ENCODE measurements around the gene RAD51D. TPM values are rescaled to one million over a fixed set of nuclear protein-coding genes. Genes with fewer than 3 reads are reported as not detected.

RAD51D gene
- polyA plus RNA-seq, 1 donor from 2014 or later: 19.0 TPM

DNA sequence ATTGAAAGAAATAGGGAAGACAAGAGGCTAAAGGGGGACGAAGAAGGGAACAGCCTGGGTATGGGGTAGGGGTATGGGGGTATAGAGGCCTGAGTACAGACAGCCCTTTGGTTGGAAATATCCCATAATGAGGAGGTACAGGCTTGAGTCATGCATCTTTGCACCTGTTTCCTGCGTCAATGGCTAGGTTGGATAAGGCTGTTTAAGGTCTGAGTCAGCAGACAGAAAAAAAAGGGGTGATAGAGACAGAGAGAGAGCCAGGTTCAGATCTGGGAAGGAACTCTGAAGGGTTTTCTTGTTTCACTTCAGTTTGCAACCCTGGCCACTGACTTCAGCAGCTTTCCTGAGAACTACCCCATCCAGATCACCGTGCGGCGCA lies 10.3 kb upstream of the RAD51D start:
- H3K9me3 ChIP-seq (ENCODE audit: low read length): no peaks in the 10 kb centered on the region
- no peaks in the 10 kb centered on the region for H3K36me3 ChIP-seq (ENCODE audit: insufficient read depth, low read length)
- H3K27ac ChIP-seq (ENCODE audit: low read length): no peak overlapping the region
- no peaks in the 10 kb centered on the region for H3F3A ChIP-seq (ENCODE audit: insufficient read depth, low read length, poor library complexity, severe bottlenecking)
- H4K20me1 ChIP-seq (ENCODE audit: insufficient read depth): no peaks in the 10 kb centered on the region
- H3K9me2 ChIP-seq (ENCODE audit: insufficient read depth, low read length): no peaks in the 10 kb centered on the region
- no peak overlapping the region for H3K9ac ChIP-seq (ENCODE audit: low read length)
- no peak for TF ChIP-seq SMC3 (conservative IDR thresholded peaks at IDR 0.05; ENCODE audit: poor library complexity)
- H3K4me2 ChIP-seq (ENCODE audit: low read length): no peak overlapping the region
- no peak overlapping the region for H3K4me3 ChIP-seq (ENCODE audit: low read length)
- H2AFZ ChIP-seq (ENCODE audit: low read depth, low read length): no peak overlapping the region
- no peaks in the 10 kb centered on the region for H3K79me2 ChIP-seq (replicated peaks; ENCODE audit: insufficient read depth, low read length)
- no peaks in the 10 kb centered on the region for H3K27me3 ChIP-seq (ENCODE audit: insufficient read depth, low read depth, low read length)

DNA sequence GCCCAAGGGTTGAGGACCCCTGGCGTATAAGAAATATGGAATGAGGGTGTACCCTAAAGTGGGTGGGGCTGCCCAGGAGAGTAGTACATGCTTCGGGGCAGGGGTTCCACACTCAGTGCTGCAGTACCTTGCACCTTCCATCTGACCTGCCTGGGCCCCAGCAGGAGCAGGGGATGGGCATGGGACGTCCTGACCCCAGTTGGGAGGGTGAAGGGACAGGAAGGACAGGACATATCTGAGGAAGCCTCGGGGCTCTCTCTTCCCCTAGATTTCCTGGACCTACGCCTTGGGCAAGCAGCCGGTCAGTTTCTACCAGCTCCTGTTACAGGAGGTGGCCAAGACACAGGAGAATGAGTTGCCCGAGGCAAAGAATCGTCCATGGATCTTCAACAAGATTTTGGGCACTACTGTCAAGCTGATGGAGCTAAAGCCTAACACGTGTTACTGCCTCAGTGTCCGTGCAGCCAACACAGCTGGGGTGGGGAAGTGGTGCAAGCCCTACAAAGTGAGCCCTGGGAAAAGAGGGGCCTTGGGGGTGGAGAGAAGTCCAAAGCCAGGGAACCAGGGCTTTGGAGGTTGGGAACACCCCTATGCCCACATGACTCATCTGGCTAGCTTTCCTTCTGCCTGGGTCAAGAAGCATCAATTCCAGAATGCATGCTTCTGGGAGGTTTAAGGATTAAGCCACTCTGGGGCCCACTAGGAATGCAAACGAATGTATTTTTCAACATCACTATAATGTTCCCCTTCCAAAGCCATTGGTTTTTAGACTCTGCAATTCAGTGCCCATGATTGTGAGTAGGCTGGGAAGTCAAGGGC lies 9.7 kb upstream of the RAD51D start:
- H3K9ac ChIP-seq (ENCODE audit: low read length): no peak overlapping the region
- no peaks in the 10 kb centered on the region for H3K9me2 ChIP-seq (ENCODE audit: insufficient read depth, low read length)
- no peaks in the 10 kb centered on the region for H3K79me2 ChIP-seq (replicated peaks; ENCODE audit: insufficient read depth, low read length)
- no peaks in the 10 kb centered on the region for H4K20me1 ChIP-seq (ENCODE audit: insufficient read depth)
- H3K27me3 ChIP-seq (ENCODE audit: insufficient read depth, low read depth, low read length): no peaks in the 10 kb centered on the region
- no peaks in the 10 kb centered on the region for H3K9me3 ChIP-seq (ENCODE audit: low read length)
- no peak overlapping the region for H3K27ac ChIP-seq (ENCODE audit: low read length)
- no peak overlapping the region for H3K4me3 ChIP-seq (ENCODE audit: low read length)
- TF ChIP-seq RAD21 (conservative IDR thresholded peaks at IDR 0.05) (no peak), EZH2 (IDR thresholded peaks at IDR 0.05; ENCODE audit: borderline replicate concordance, insufficient read depth, low read length, poor library complexity, severe bottlenecking) (no peak), SMC3 (conservative IDR thresholded peaks at IDR 0.05; ENCODE audit: poor library complexity) (no peak), EP300 (conservative IDR thresholded peaks at IDR 0.05; ENCODE audit: poor library complexity, severe bottlenecking) (no peak), TAF1 (IDR thresholded peaks at IDR 0.05; ENCODE audit: low read depth) (no peak)
- TF ChIP-seq, protein P1, sequence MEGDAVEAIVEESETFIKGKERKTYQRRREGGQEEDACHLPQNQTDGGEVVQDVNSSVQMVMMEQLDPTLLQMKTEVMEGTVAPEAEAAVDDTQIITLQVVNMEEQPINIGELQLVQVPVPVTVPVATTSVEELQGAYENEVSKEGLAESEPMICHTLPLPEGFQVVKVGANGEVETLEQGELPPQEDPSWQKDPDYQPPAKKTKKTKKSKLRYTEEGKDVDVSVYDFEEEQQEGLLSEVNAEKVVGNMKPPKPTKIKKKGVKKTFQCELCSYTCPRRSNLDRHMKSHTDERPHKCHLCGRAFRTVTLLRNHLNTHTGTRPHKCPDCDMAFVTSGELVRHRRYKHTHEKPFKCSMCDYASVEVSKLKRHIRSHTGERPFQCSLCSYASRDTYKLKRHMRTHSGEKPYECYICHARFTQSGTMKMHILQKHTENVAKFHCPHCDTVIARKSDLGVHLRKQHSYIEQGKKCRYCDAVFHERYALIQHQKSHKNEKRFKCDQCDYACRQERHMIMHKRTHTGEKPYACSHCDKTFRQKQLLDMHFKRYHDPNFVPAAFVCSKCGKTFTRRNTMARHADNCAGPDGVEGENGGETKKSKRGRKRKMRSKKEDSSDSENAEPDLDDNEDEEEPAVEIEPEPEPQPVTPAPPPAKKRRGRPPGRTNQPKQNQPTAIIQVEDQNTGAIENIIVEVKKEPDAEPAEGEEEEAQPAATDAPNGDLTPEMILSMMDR (IDR thresholded peaks at IDR 0.05; ENCODE audit: poor library complexity, severe bottlenecking): no peak
- H3F3A ChIP-seq (ENCODE audit: insufficient read depth, low read length, poor library complexity, severe bottlenecking): no peaks in the 10 kb centered on the region
- no peaks in the 10 kb centered on the region for H3K36me3 ChIP-seq (ENCODE audit: insufficient read depth, low read length)
- H3K4me2 ChIP-seq (ENCODE audit: low read length): no peak overlapping the region
- no peak overlapping the region for H2AFZ ChIP-seq (ENCODE audit: low read depth, low read length)

DNA sequence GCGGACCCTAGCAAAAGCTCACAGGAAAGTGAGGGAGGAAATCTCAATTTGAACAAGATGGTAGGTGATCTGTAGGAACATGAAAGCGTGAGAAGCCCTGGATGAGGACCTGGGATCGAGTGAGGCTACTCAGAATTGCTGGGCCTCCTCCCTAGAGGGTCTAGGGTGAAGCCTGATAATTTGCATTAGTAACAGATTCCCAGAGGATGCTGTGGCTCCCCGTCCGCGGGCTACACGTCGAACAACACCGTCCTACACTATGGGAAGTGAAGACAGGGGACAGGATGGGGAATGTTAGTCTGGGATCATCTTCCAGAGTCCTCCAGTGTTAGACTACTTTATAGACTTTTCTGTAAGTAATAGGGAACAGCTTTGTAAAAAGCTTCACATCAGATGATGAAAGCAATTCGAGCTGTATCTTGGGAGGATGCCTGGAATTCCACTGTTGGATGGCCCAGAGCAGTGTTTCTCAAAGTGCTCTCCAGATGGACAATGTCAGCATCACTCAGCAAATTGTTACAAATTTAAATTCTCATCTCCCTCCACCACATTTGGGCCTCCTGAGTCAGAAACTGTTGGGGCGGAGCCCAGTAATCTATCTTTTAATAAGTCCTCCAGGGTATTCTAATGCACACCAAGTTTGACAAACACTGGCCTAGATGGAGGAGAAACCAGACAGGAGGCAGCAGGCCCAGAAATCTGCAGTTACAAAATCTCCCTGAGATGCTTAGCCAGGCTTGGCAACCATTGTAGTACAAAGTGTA lies 8.3 kb upstream of the RAD51D start:
- Histone ChIP-seq H3K27ac (ENCODE audit: low read length) (no peak overlapping the region), H3F3A (ENCODE audit: insufficient read depth, low read length, poor library complexity, severe bottlenecking) (no peaks in the 10 kb centered on the region), H2AFZ (ENCODE audit: low read depth, low read length) (no peak overlapping the region), H3K36me3 (ENCODE audit: insufficient read depth, low read length) (no peaks in the 10 kb centered on the region), H3K79me2 (replicated peaks; ENCODE audit: insufficient read depth, low read length) (no peaks in the 10 kb centered on the region), H3K9ac (ENCODE audit: low read length) (no peak overlapping the region), H3K9me2 (ENCODE audit: insufficient read depth, low read length) (no peaks in the 10 kb centered on the region), H3K4me2 (ENCODE audit: low read length) (no peak overlapping the region), H4K20me1 (ENCODE audit: insufficient read depth) (no peaks in the 10 kb centered on the region), H3K4me3 (ENCODE audit: low read length) (no peak overlapping the region), H3K9me3 (ENCODE audit: low read length) (no peaks in the 10 kb centered on the region), H3K27me3 (ENCODE audit: insufficient read depth, low read depth, low read length) (no peaks in the 10 kb centered on the region)
- TF ChIP-seq, protein P2, sequence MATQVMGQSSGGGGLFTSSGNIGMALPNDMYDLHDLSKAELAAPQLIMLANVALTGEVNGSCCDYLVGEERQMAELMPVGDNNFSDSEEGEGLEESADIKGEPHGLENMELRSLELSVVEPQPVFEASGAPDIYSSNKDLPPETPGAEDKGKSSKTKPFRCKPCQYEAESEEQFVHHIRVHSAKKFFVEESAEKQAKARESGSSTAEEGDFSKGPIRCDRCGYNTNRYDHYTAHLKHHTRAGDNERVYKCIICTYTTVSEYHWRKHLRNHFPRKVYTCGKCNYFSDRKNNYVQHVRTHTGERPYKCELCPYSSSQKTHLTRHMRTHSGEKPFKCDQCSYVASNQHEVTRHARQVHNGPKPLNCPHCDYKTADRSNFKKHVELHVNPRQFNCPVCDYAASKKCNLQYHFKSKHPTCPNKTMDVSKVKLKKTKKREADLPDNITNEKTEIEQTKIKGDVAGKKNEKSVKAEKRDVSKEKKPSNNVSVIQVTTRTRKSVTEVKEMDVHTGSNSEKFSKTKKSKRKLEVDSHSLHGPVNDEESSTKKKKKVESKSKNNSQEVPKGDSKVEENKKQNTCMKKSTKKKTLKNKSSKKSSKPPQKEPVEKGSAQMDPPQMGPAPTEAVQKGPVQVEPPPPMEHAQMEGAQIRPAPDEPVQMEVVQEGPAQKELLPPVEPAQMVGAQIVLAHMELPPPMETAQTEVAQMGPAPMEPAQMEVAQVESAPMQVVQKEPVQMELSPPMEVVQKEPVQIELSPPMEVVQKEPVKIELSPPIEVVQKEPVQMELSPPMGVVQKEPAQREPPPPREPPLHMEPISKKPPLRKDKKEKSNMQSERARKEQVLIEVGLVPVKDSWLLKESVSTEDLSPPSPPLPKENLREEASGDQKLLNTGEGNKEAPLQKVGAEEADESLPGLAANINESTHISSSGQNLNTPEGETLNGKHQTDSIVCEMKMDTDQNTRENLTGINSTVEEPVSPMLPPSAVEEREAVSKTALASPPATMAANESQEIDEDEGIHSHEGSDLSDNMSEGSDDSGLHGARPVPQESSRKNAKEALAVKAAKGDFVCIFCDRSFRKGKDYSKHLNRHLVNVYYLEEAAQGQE (IDR thresholded peaks at IDR 0.05; ENCODE audit: borderline replicate concordance): no peak
- TF ChIP-seq RAD21 (conservative IDR thresholded peaks at IDR 0.05): no peak
- no peak for TF ChIP-seq EZH2 (IDR thresholded peaks at IDR 0.05; ENCODE audit: borderline replicate concordance, insufficient read depth, low read length, poor library complexity, severe bottlenecking)
- no peak for TF ChIP-seq MXI1 (conservative IDR thresholded peaks at IDR 0.05; ENCODE audit: poor library complexity, severe bottlenecking)
- no peak for TF ChIP-seq POLR2AphosphoS5 (IDR thresholded peaks at IDR 0.05)
- TF ChIP-seq SMC3 (conservative IDR thresholded peaks at IDR 0.05; ENCODE audit: poor library complexity): no peak
- no peak for TF ChIP-seq TAF1 (IDR thresholded peaks at IDR 0.05; ENCODE audit: low read depth)
- no peak for TF ChIP-seq EP300 (conservative IDR thresholded peaks at IDR 0.05; ENCODE audit: poor library complexity, severe bottlenecking)
- TF ChIP-seq, protein P1 (IDR thresholded peaks at IDR 0.05; ENCODE audit: poor library complexity, severe bottlenecking): no peak

All from neural cell (in vitro differentiated cells).